Measurements from ENCODE around the gene KCMF1.

Gene KCMF1

GRCh38 chr2:85032621-85033020 is 61.7 kb downstream of the KCMF1 start:
- no peak for DNase-seq

DNA sequence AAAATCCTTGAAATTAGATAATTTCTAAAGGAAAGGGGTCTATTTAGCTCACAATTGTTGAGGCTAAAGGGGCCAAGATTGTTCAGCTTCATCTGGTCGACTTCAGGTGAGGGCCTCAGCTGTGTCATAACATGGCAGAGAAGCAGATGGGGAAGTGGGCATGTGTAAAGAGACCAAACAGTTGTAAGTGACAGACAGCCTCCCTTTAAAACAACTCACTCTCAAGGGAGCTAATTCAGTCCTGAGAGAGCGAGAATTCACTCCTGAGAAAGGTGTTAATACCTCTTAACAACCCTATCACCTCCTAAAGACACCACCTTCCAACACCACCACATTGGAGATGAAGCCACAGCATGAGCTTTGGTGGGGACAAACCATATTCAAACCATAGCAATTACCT is 62.4 kb downstream of the KCMF1 start:
- DNase-seq: no peak

DNA sequence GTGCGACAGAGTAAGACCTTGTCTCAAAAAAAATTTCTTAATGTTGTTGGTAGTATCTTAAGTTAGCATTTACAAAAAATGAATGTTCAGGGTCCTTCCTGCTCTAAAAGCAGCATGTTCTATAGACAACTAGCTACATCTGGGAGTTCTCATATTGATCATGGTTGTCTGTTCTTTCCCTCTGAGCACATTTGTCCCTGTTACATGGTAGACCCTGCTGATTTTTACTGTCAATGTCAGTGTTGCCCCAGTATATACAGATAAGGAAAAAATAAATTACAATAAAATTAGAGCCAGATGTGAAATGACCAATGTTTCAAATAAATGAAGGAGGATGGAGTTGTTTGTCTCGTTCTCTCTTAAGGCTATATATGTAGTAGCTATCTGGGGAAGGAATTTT is 63.2 kb downstream of the KCMF1 start:
- DNase-seq: no peak

- DNase-seq: no peak
Measured at GRCh38 chr2:85037622-85038021, 66.7 kb downstream of the KCMF1 start.

GRCh38 chr2:85042330-85042729 is 71.4 kb downstream of the KCMF1 start:
- no peak for DNase-seq

- DNase-seq: no peak
Measured at GRCh38 chr2:85048534-85048933, 77.6 kb downstream of the KCMF1 start.

GRCh38 chr2:85049236-85049635 is 78.3 kb downstream of the KCMF1 start:
- no peak for DNase-seq

DNA sequence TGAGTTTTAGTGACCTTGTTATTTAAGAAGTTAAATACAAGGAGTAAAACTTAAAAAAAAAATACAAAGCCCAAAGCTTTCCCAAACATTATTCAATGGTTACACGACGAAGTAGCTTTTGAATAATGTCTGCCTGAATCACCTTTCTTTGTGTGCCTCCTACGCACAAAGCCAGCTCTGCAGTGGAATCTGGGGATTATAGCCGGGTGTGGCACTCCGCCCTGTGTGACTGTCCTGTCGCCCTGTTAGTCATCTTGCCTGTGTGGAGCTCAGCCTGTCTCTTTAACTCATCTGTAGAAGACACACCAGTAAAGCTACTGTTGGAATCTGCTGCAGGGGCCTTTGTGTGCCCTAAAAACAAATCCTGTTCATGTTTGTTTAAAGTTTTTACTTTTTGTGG is 82.8 kb downstream of the KCMF1 start:
- no peak for DNase-seq

DNA sequence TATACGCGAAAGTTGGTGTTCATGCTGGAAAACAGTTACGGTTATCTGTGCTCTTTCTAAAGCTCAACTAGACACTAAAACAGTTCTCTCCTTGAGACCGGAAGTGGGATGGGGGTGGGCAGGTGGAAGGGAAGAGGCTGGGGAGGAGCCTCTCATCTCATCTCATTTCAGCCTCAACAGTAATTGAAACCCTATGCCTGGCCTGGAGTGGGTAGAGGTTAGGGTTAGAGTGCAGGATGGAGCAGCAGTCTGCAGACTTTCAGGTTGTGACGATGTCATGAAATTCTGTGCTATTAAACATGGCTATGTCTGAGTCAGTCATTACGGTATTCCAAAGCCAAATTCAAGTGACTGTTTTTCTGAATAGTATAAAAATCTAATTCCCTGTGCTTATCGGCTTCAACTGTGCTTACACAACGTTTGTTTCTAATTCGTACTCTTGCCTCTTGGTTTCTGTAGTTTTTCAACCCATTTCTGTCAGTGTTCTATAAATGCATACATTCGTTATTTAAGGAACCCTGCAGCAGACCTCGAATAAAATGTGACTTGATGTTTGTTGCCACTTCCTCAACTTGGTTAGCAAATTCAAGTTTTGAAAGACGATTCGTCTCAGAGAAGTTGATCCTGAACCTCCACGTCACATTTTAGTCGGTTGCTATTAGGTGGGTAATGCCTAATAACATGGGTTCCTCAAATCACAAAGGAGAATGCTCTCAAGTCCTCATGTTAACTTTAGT is 86.4 kb downstream of the KCMF1 start:
- DNase-seq: no peak

GRCh38 chr2:85061896-85062295 is 90.9 kb downstream of the KCMF1 start:
- no peak for DNase-seq

DNA sequence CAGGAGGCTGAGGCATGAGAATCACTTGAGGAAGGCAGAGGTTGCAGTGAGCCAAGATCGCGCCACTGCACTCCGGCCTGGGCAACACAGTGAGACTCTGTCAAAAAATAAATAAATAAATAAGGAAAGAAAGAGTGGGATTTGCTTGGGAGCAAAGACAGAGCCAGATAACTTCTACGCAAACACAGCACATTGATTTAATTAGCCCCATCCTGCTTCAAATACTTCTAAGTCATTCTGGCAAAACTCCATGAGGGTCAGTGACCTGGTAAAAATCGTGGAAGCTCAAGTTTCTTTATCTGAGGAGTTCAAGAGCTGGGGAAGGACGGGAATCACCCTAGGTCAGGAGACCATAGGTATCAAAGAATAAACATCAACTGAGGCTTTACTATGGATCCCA is 91.6 kb downstream of the KCMF1 start:
- no peak for DNase-seq

GRCh38 chr2:85063981-85064599 is 93.1 kb downstream of the KCMF1 start:
- DNase-seq: no peak

- DNase-seq: no peak
Measured at GRCh38 chr2:85064927-85065577, 94.1 kb downstream of the KCMF1 start.

GRCh38 chr2:85066006-85066740 is 95.2 kb downstream of the KCMF1 start:
- DNase-seq: no peak

DNA sequence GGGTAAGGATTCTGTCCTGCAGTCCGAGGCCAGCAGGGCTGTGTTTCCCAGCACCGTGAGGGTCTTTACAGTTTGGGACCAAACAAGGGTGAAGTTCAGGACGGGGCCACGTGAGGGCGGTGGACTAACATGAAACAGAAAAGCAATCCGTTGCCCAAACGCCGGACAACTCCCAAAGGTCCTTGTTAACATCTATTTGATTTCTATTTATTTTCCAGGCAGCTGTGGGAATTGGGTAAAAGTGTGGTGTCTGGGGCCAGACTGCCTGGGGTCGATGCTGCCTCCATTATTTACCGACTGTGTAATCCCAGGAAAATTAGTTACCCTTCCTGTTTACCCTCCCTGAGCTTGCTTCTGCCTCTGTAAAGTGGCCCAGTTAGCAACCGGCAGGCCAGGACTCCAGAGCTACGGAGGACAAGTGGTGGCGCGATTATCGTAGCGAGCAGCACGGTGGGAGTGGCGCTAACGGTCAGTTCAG is 96.0 kb downstream of the KCMF1 start:
- DNase-seq: peak; percentile 60 to 70

DNA sequence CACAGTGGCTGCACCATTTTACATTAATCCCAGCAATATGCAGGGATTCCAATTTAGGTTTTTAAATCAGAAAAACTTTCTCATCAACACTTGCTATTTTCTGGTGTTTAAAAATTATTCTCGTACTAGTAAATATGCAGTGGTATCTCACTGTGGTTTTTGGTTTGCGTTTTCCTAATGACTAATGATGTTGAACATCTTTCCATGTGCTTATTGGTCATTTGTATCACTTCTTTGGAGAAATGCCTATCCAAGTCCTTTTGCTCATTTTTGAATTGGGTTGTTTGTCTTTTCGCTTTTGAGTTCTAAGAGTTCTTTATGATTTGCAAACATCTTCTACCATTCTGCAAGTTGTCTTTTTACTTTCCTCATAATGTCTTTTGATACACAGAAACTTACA is 100.1 kb downstream of the KCMF1 start:
- no peak for DNase-seq

DNA sequence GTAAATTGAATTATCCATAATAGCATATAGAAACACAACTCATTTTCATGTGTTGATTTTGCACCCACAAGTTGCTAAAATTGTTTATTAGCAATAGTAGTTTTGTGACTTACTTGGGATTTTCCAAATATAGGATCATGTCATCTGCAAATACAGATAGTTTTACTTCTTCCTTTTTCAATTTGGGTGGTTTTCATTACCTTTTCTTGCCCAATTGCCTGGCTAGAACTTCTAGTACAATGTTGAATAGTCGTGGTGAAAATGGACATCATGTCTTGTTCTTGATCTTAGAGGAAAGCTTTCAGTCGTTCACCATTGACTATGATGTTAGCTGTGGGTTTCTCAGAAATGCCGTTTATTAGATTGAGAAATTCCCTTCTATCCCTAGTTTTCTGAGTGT is 102.1 kb downstream of the KCMF1 start:
- no peak for DNase-seq

GRCh38 chr2:85076618-85077274 is 105.8 kb downstream of the KCMF1 start:
- DNase-seq: no peak

- DNase-seq: no peak
Measured at GRCh38 chr2:85077859-85078419, 107.0 kb downstream of the KCMF1 start.

DNA sequence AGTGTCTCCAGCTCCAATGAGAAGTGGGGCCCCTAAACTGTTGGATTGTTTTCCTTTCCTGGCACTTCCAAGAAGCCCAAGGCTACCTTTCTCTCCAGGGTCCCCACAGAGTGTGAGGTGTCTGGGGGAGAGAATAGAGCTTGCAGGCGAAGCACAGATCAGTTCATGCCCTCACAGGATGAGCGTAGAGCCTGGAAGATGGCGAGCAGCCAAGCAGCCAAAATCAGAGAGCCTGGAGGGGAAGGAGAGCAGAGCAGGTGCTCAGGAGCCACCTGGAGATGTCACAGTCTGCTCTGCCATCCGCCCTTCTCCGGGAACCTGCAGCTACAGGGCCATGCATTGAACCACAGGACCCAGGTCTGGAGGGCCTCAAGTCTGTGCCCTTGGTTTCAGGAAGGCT is 107.6 kb downstream of the KCMF1 start:
- DNase-seq: no peak

GRCh38 chr2:85083092-85083491 is 112.1 kb downstream of the KCMF1 start:
- DNase-seq: no peak

GRCh38 chr2:85085563-85085962 is 114.6 kb downstream of the KCMF1 start:
- DNase-seq: no peak

- no peak for DNase-seq
Measured at GRCh38 chr2:85087541-85087940, 116.6 kb downstream of the KCMF1 start.
